Measurements from ENCODE around the gene PGRMC1. TPM values are rescaled to one million over a fixed set of nuclear protein-coding genes. Genes with fewer than 3 reads are reported as not detected.
A peak's percentile ranks its signal among the peaks of the same experiment; 100 is the strongest.
"Not testable (repeated sequence)": the region's sequence is repeated elsewhere in the genome, so short reads cannot be mapped to it uniquely, and the experiment has no call there.

The PGRMC1 gene
- 326 and 330 TPM in 2 replicates for total RNA-seq (2014; rRNA removed; shearing (Covaris generic))

DNA sequence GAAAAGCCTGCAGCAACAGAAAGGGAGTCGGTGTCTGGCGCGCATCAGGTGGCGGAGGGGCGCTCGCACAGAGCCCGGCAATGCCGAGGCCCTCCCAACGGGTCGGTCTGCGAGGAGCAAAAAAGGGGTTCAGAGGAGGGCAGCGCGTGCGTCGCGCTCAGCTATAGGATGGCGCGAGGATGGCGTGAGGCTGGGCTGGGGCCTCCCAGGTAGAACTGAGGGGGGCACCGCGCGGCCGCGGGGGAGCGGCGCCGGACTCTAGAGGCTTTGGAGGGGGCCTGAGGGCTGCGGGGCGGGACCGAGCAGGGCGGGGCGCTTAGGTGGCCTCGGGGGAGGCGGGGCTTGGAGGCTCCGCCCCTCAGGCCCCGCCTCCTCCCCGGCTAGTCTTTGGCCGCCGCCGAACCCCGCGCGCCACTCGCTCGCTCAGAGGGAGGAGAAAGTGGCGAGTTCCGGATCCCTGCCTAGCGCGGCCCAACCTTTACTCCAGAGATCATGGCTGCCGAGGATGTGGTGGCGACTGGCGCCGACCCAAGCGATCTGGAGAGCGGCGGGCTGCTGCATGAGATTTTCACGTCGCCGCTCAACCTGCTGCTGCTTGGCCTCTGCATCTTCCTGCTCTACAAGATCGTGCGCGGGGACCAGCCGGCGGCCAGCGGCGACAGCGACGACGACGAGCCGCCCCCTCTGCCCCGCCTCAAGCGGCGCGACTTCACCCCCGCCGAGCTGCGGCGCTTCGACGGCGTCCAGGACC lies at the start of gene PGRMC1:
PGRMC1 (plus strand) TSS at position 414 of the 751 bp plus-strand sequence; CDS start at position 493, 79 bp downstream.
- DNase-seq (ENCODE audit: low spot score) = peak; percentile 75

DNA sequence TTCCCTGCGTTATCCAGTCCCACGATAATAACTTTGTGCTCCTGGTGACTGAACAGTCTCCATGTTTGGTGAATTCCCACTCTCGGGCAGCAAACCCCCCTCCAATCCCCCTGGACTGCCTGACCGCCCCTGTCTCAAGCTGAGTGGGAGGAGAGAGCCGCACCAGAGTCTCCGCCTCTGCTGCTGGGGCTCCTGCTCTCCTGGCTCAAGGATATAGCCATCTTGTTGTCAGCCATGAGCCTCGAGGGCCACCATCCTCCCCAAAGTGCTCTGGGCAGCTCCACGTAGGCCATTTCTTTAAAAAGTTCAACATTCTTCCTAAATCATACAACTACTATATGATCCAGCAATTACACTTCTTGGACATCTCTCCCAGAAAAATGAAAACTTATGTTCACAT lies 49.3 kb upstream of the PGRMC1 start:
- DNase-seq (ENCODE audit: low spot score) = no peak

DNA sequence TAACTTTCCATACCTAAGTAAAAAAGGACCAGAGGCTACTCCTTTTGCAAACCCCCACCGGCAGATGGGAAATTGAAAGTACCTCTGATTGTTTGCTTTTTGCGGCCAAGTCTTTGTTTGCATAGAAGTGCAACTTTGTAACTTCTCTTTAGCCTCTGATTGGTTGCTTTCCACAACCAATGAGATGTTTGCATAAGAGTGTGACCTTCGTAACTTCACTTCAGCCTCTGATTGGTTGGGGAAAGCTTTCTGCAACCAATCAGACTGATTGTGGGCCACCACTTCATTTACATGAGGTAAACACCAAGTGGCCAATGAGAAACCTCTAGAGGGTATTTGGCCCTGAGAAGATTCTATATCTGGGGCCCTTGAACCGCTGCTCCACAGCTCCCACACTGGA lies 48.8 kb upstream of the PGRMC1 start:
- DNase-seq (ENCODE audit: low spot score) = peak; percentile 57

DNA sequence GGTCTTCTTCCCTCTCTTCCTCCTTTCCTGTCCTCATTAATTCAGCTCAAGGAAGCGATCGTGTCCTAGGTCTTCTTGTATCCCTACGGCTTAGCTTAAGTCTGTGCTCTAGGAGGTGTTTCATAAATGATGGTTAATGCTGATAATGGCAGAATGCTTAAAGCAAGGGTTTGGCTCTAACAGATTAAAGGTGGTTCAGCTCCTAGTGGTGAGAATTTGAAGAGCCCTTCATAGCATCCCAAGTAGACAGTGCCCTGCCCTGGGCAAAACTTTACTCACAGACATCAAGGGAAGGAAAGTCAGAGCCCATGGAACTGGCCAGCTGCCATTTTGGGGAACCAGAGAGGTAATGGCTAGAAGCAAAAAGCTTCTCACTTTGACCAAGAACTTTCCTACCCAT lies 47.0 kb upstream of the PGRMC1 start:
- DNase-seq (ENCODE audit: low spot score) = no peak

DNA sequence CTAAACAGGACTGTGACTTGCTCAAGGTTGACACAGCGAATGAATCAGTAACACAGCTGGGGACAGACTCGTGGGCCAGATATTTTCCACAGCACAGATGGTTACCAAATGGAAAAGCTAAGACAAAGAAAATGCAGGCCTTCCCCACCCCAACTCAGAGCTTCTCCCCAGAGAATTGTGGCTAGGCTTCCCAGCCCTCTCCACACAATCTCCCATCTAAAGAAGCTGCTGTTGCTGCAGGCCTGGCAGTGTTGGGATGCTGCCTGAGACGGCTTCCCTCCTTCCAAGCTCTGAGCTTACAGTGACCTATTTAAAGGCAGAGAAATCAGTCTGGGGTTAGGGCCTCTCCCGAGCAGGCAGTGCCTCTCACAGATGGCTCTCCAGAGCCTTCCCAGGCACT lies 46.5 kb upstream of the PGRMC1 start:
- DNase-seq (ENCODE audit: low spot score) = no peak

DNA sequence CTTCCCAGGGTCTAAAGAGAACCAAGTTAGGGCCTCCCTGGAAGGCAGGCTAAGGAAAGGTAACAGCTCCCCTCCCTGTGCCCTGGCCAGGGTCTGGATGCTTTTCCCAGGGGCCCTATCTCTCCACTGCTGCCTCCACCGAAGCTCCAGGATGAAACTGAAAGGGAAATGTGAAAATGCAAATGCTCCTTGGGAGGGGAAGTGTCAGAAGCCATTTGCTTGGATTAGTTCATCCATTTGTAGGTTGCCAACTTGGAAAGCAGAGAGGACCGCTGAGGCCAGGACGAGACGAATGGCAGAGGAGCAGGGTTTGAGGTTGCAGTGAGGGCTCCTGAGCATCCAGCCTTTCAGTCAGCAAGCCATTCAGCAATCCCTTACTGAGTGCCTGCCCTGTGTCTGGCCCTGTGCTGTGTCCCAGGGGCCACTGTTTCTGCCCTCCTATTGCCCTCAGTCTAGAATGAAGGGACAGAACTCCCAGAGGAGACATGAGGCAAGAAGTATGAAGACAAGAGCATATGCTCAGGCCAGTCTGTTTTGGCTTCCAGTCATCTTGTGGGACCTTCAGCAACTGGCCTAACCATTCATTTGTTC lies 45.9 kb upstream of the PGRMC1 start:
- DNase-seq (ENCODE audit: low spot score) = no peak

DNA sequence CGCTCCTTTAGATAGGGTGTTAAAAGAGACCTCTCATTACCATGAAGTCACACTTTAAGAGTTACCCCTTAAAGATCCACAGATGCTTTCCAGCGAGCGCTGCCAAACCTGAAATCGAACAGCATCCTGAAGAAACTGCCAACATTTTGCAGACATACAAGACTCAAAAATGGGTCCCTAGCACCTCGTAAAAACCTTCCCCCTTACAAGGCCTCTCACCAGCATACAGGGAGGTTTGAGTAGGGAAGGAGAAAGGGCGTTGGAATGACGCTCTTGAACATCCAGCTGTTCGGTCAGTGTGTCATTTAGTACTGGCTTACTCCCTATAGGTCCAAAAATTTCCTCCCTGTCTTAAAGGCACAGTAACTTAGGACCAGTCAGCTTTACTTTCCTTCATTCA lies 45.3 kb upstream of the PGRMC1 start:
- DNase-seq (ENCODE audit: low spot score) = no peak

DNA sequence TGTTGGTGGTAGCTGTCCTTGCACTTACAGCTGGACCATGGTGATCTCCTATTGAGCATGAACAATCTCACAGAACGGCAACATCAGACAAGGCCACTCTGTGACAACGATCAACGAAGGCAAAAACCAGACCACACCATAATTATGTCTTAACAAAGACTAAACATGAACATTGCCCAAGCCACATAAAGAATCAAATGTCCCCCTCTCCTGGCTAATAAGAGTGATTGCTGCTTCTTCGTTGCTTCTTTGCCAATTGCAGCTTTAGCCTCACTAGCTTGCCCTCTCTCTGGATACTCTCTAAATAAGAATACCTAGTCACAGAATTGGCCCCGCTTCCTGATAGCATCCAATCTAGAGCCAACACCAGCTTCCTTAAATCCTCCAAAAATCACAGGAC lies 41.5 kb upstream of the PGRMC1 start:
- DNase-seq (ENCODE audit: low spot score) = peak; percentile 21

DNA sequence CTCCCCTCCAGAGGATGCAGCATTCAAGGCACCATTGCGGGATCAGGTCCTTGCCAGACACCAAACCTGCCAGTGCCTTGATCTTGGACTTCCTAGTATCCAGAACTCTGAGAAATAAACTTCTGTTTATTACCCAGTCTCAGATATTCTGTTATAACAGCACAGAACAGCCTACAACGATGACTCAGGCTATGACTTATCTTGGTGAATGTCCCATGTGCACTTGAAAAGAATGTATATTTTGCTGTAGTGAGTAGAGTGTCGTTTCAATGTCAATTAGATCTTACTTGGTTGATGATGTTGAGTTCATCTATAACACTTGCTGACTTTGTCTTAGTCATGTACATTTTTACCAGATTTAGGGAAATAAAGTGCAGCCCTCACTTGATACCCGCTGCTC lies 34.5 kb upstream of the PGRMC1 start:
- DNase-seq (ENCODE audit: low spot score) = no peak

DNA sequence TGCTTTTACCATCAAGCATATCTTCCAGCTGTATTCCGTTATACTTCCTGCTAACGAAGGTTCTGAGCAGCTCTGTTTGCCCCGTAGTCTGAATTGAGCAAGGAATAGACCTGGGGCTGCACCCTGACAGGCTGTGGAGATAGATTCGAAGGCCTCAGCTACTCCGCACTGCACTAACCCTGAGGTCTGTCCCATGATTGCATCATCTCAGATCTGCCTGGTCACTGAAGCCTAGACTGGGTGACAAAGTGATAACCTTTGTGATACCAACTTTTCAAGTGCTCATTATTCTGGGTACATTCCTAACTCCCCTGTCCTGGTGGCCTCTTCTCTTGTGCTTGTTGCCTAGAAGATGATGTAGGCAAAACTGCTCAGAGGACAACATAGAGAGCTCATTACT lies 29.9 kb upstream of the PGRMC1 start:
- DNase-seq (ENCODE audit: low spot score) = no peak

DNA sequence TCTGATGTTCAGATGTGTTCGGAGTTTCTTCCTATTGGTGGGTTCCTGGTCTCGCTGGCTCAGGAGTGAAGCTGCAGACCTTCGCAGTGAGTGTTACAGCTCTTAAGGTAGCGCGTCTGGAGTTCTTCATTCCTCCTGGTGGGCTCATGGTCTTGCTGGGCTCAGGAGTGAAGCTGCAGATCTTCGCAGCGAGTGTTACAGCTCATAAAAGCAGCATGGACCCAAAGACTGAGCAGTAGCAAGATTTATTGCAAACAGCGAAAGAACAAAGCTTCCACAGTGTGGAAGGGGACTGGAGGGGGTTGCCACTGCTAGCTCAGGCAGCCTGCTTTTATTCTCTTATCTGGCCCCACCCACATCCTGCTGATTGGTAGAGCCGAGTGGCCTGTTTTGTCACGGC lies 28.6 kb upstream of the PGRMC1 start:
- not testable (repeated sequence) for DNase-seq (ENCODE audit: low spot score)

DNA sequence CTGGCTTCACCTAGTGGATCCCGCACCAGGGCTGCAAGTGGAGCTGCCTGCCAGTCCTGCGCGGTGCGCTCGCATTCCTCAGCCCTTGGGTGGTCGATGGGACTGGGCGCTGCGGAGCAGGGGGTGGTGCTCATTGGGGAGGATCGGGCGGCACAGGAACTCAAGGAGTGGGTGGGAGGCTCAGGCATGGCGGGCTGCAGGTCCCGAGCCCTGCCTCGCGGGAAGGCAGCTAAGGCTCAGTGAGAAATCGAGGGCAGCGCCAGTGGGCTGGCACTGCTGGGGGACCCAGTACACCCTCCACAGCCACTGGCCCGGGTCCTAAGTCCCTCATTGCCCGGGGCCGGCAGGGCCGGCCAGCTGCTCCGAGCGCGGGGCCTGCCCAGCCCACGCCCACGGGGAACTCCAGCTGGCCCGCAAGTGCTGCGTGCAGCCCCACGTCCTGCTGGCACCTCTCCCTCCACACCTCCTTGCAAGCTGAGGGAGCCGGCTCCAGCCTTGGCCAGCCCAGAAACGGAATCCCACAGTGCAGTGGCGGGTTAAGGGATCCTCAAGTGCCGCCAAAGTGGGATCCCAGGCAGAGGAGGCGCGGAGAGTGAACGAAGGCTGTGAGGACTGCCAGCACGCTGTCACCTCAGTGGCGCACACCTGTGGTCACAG lies 27.6 kb upstream of the PGRMC1 start:
- no peak for DNase-seq (ENCODE audit: low spot score)

DNA sequence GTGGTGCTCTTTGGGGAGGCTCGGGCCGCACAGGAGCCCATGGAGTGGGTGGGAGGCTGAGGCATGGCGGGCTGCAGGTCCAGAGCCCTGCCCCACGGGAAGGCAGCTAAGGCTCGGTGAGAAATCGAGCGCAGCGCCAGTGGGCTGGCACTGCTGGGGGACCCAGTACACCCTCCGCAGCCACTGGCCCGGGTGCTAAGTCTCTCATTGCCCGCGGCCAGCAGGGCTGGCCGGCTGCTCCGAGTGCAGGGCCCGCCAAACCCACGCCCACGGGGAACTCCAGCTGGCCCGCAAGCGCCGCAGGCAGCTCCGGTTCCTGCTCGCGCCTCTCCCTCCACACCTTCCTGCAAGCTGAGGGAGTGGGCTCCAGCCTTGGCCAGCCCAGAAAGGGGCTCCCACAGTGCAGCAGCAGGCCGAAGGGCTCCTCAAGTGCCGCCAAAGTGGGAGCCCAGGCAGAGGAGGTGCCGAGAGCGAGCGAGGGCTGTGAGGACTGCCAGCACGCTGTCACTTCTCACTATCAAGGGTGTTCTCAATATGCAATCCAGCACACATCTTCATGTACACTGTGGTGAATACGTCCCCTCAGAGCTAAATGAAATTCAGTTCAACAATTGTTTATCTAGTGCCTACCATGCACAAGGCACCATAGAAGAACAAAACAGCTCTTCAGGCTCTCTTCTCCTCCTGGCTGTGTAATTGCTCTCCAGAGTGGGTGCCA lies 25.0 kb upstream of the PGRMC1 start:
- DNase-seq (ENCODE audit: low spot score) = not testable (repeated sequence)

DNA sequence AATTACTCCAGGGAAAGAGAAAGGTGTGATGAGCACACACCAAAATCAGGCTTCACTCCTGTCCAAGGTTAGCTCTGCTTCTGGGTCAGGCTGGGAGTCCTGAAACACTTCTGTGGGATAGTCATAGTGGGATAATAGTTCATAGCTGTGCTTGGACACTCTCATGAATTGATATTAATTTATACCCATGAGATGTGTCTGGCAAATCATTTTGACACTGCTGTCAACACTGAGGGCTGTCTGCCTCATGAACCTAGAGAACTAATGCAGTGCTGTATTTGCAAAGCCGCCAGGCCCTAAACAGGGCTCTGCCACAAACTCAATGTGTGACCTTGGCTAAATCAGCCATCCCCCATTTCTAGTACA lies 24.5 kb upstream of the PGRMC1 start:
- DNase-seq (ENCODE audit: low spot score) = no peak

DNA sequence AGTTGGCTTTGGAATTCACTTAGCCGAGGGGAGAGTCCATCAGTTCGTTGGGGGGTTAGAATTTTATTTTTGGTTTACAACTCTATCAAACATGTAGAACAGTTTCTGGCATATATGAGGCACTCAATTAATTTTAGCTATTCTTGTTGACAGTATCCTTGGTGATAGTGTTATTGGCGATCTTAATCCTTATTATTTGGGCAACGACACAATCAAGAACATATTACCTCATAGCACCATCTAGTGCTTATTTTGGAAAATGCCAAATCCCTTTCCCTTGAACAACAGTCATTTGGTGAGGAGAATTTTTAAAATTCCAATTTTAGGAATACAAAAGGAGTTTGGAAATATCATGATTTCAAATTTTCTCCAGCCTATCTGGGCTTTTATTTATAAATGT lies 17.9 kb upstream of the PGRMC1 start:
- DNase-seq (ENCODE audit: low spot score) = no peak

DNA sequence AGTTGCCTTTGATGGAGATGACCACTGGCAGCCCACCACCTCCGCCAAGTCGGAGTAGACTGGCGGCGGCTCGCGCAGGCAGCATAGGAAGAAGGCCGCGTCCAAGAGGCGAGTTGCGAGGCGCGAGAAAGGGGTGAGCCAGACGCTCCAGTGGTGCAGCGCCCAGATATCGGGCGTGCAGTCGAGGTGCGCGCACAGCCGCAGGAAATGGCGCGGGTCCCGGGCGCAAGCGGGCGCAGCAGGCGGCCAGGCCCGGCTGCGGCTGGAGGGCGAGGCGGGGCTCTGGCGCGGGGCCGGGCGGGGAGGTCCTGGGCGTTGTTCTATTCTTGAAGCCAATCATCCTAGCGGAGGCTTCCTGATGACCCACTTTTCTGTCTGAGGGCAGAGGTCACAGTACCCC lies 13.2 kb upstream of the PGRMC1 start:
- DNase-seq (ENCODE audit: low spot score) = no peak

DNA sequence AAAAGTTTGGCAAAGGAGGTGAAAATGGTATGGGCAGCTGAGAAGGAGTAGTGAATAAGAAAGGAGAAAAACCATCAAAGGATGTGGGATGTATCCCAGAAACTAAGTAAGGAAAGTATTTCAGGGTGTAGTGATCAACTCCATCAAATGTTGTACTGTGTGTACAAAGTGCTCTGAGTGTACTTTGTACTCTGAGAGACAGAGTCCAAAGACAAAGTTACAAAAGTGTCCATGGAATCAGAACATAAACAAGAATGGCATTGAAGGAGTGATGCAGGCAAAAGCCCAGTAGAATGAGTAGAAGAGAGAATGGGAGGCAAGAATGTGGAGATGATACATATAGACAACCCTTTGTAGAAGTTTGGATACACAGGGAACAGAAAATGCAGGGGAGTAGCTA lies 12.3 kb upstream of the PGRMC1 start:
- DNase-seq (ENCODE audit: low spot score) = no peak

DNA sequence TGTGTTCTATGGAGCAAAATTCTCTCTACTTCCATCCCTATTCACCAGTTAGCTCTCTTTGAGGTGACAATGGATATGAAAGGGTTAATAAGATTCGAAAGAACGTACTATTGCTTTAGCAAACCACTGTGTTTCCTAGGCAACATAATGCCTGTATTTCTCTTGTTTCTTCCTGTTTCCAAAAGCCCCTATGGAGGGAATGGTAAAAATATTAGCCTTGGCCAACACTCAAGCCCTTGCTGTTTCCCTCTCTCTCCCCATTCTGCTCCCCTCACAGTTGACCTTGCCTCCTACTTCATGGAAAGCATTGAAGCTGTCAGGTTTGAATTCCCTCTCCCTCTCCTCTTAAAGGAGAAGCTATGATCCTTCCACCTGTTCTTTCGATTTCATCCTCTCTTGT lies 9.6 kb upstream of the PGRMC1 start:
- no peak for DNase-seq (ENCODE audit: low spot score)

DNA sequence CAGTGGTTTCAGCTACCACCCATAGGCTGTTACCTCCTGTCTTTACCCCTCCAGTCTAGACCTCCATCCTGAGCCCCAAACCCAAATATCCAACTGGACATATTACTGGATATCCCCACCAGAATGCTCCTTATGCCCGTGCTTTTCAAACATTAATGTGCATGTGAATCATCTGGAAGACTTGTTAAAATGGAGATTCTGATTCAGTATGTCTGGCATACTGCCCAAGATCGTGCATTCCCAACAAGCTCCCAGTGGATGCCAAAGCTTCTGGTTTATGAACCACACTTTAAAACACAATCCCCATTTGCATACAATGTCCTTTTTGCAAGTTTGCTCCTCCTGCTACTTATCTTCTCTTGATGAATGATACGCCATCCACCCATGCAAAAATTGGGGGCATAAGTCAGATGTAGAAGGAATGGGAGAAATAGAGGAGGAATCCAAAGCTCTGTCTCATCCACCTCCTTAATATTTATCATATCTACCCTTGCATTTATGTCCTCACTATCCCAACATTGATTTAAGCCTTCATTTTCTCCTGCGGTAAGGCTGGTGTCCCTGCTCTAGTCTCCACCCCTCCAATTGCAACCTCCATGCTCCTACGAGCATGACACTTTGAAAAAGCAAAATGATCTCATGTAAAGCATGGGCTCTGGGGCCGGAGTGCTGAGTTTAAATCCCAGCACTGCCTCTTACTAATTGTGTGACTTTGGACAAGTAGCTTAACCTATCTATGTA lies 7.4 kb upstream of the PGRMC1 start:
- DNase-seq (ENCODE audit: low spot score) = peak; percentile 65

DNA sequence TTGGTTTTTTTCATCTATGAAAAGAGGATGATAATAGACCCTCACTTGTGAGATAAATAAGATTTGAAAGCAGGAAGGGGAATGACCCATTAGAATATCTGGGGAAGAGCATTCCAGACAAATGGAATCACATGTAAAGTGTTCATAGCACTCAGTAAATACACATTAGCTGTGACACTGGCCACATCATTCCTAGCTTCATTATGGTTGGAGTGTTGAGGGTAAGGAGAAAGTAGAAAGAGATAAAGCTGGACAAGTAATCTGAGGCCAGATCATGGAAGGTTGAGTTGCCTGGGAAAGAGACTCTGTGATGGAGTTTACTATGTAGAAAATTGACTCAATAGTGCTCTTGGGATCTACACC lies 6.9 kb upstream of the PGRMC1 start:
- DNase-seq (ENCODE audit: low spot score) = no peak

DNA sequence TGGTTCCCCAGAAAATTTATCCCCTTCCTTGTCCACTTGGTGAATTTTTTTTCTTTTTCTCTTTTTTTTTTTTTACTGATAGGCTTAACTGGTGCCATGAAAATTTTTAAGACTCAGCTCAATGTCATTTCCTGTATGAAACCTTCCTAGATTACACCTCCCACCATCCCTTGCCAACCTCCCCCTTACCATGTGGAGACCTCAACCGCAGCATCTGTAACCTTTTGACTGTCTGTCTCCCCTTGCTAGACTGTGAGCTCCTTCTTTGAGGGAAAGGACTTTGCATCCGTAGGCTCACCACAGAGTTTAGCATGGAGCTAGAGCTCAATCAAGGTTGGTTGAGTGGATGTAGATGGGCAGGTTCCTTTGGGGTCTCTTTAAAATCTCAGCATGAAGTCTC lies 5.2 kb upstream of the PGRMC1 start:
- DNase-seq (ENCODE audit: low spot score) = no peak

DNA sequence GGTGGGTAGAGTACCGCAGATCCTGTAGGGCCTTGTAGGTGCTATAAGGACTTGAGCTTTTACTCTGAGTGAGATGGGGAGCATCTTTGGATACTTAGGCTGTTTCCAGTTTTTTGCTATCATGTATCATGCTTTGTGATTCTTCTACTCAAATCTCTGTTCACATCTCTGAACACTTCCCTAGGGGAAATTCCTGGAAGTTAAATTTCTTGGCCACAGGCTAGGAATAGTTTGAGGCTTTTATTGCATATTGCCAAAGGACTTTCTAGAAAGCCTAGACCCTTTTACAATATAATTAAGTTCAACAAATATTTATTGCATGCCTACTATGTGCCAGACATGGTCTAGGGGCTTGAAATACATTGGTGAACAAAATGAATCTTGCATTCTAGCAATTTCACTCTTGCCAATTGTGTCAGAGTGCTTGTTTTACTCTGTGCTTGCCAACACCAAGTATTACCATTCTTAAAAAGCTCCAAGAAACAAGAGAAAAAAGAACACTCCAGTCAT lies 4.1 kb upstream of the PGRMC1 start:
- DNase-seq (ENCODE audit: low spot score) = no peak

Data from H4 (cell line).